ENCODE measurements around the gene CCDC85C. TPM values are rescaled to one million over a fixed set of nuclear protein-coding genes. Genes with fewer than 3 reads are reported as not detected.
A peak's percentile ranks its signal among the peaks of the same experiment; 100 is the strongest.

CCDC85C gene
- total RNA-seq, 1 experiment from 2014 or later, result 42.3 TPM

DNA sequence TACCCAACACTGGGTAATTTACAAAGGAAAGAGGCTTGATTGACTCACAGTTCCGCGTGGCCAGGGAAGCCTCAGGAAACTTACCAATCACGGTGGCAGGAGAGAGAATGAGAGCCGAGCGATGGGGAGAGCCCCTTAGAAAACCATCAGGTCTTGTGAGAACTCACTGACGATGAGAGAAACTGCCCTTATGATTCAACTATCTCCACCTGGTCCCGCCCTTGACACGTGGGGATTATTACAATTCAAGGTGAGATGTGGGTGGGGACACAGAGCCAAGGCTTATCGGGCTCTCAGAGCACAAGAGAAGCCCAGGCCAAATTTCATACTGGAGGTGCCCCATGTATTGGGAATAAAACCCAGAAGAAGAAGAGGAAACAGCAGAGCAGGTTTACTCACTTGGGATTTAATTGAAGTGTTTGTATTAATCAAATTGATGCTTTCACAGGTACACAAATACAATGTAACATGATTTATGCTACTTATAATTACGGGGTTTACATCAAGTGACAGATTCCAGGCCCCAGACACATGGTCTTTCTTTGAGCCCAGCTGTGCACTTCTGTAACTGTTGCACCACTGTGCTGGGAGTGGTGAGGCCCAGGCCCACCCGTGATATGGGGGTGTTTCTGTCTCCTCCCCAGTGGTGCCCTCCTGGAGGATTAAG is 8.2 kb upstream of the CCDC85C start:
- Histone ChIP-seq H3K4me1 (ENCODE audit: control insufficient read depth in 1 of 2, insufficient read depth in 2 of 2, low read length in 2 of 2) (peaks cover 4 to 5% of the 10 kb centered on the region in 2 experiments; a peak in 3 of 4 replicates), H3K27ac (ENCODE audit: low read depth, low read length) (no peak overlapping the region), H3K9me3 (ENCODE audit: control insufficient read depth in 1 of 2, insufficient read depth in 1 of 2, low read depth in 1 of 2, low read length in 2 of 2) (no peaks in the 10 kb centered on the region), H3K9ac (ENCODE audit: low read length) (no peak overlapping the region), H2AFZ (ENCODE audit: low read depth, low read length, poor library complexity, severe bottlenecking) (no peak overlapping the region), H3K36me3 (ENCODE audit: control insufficient read depth in 1 of 2, insufficient read depth in 2 of 2, low read length in 2 of 2) (no peaks in the 10 kb centered on the region), H3K4me2 (ENCODE audit: low read length) (no peak overlapping the region), H3K27me3 (ENCODE audit: insufficient read depth, low read length) (0 out of 2 replicates have a peak, but pooled peaks cover 3% of the 10 kb centered on the region), H3K79me2 (ENCODE audit: insufficient read depth, low read length) (no peaks in the 10 kb centered on the region), H3K9me2 (ENCODE audit: insufficient read depth) (no peaks in the 10 kb centered on the region), H3K4me3 (replicated peaks in 1 of 2; ENCODE audit: low read depth in 1 of 2, low read length in 2 of 2) (no peak overlapping the region), H4K20me1 (ENCODE audit: insufficient read depth) (no peaks in the 10 kb centered on the region)
- DNase-seq (ENCODE audit: low read depth, low spot score) (no peak), ATAC-seq (peak; percentile 19; the same call in 1 of the 2 replicates)
- TF ChIP-seq CBX3 (IDR thresholded peaks at IDR 0.05; ENCODE audit: low read depth), result no peak
- TF ChIP-seq EGR1 (IDR thresholded peaks at IDR 0.05; ENCODE audit: low read depth), result no peak
- TF ChIP-seq RAD21 (IDR thresholded peaks at IDR 0.05; ENCODE audit: low read depth), result no peak
- TF ChIP-seq JUND (IDR thresholded peaks at IDR 0.05), result no peak
- no peak for TF ChIP-seq TCF7L2 (IDR thresholded peaks at IDR 0.05; ENCODE audit: borderline replicate concordance, extremely low read depth, insufficient read depth, insufficient read length)
- TF ChIP-seq, protein P1, sequence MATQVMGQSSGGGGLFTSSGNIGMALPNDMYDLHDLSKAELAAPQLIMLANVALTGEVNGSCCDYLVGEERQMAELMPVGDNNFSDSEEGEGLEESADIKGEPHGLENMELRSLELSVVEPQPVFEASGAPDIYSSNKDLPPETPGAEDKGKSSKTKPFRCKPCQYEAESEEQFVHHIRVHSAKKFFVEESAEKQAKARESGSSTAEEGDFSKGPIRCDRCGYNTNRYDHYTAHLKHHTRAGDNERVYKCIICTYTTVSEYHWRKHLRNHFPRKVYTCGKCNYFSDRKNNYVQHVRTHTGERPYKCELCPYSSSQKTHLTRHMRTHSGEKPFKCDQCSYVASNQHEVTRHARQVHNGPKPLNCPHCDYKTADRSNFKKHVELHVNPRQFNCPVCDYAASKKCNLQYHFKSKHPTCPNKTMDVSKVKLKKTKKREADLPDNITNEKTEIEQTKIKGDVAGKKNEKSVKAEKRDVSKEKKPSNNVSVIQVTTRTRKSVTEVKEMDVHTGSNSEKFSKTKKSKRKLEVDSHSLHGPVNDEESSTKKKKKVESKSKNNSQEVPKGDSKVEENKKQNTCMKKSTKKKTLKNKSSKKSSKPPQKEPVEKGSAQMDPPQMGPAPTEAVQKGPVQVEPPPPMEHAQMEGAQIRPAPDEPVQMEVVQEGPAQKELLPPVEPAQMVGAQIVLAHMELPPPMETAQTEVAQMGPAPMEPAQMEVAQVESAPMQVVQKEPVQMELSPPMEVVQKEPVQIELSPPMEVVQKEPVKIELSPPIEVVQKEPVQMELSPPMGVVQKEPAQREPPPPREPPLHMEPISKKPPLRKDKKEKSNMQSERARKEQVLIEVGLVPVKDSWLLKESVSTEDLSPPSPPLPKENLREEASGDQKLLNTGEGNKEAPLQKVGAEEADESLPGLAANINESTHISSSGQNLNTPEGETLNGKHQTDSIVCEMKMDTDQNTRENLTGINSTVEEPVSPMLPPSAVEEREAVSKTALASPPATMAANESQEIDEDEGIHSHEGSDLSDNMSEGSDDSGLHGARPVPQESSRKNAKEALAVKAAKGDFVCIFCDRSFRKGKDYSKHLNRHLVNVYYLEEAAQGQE (IDR thresholded peaks at IDR 0.05; ENCODE audit: low read depth), result no peak
- no peak for TF ChIP-seq ZNF274 (IDR thresholded peaks at IDR 0.05; ENCODE audit: low read depth, low read length)
- no peak for TF ChIP-seq SIN3A (IDR thresholded peaks at IDR 0.05; ENCODE audit: low read depth)
- no peak for TF ChIP-seq EZH2 (IDR thresholded peaks at IDR 0.05)
- TF ChIP-seq ELF1 (IDR thresholded peaks at IDR 0.05; ENCODE audit: borderline replicate concordance, low read depth), result no peak
- no peak for TF ChIP-seq ZFX (IDR thresholded peaks at IDR 0.05)
- no peak for TF ChIP-seq POLR2A (IDR thresholded peaks at IDR 0.05; ENCODE audit: borderline replicate concordance, extremely low read depth, insufficient read depth, insufficient read length)
- CTCF ChIA-PET, result no interaction called here
- no TSS peak for BruUV-seq (replicated peaks)
- POLR2A ChIA-PET, result no interaction called here
- intact Hi-C loops (cut with micrococcal nuclease), result no loop called here
- RAD21 ChIA-PET (ENCODE audit: low non-redundant PET in 1 of 2, low total read pairs in 2 of 2, uncharacterized antibody in 2 of 2, unreplicated experiment in 2 of 2), result no interaction called here

All from HCT116 (cell line).